A673 (cell line): ENCODE measurements around the gene FFAR1.

Experiments used
- CTCF ChIP-seq: fragments of 300-800, 200-600 bp; sonication (generic); conservative IDR thresholded peaks from 2 replicates; pipeline ENCODE4 v1.5.1; 2017; ENCODE audit warnings: low read depth, mild to moderate bottlenecking, antibody characterized with exemption, low read length, moderate library complexity, mixed read lengths
- EZH2 ChIP-seq: fragments of 200-600 bp; sonication (generic); IDR thresholded peaks from 2 replicates; pipeline ENCODE4 v1.6.1; 2017; ENCODE audit warnings: borderline replicate concordance, low read depth, mild to moderate bottlenecking, mixed read lengths, antibody characterized with exemption, low read length; ENCODE audit not compliant: poor library complexity, severe bottlenecking

GRCh38 chr19:35316560-35316959, 31.1 kb upstream of the FFAR1 start:
- TF ChIP-seq CTCF, result no peak
- TF ChIP-seq EZH2, result no peak
